ENCODE measurements around the gene EFCAB6. TPM values are rescaled to one million over a fixed set of nuclear protein-coding genes. Genes with fewer than 3 reads are reported as not detected.

The EFCAB6 gene
- total and polyA plus RNA-seq, 8 donors = 2.0 to 5.5 (median 3.5) TPM

- Histone ChIP-seq H3K9me3 (no peaks in the 10 kb centered on the region), H3K27ac (no peak overlapping the region), H3K36me3 (no peaks in the 10 kb centered on the region), H3K4me3 (no peak overlapping the region), H3K27me3 (no peaks in the 10 kb centered on the region), H3K4me1 (no peaks in the 10 kb centered on the region)
- intact Hi-C loops (cut with DNase I) = no loop called here
- ATAC-seq (no peak), DNase-seq (no peak)
- TF ChIP-seq CTCF (IDR thresholded peaks at IDR 0.05) = no peak
These were observed 29.7 kb downstream of the EFCAB6 start for GRCh38 chr22:43782448-43782847.

- intact Hi-C loops (cut with DNase I) = no loop called here
- no peak for DNase-seq
- ATAC-seq = peak; percentile 62
These were observed 34.8 kb downstream of the EFCAB6 start for GRCh38 chr22:43777286-43777685.

GRCh38 chr22:43776081-43776670 is 35.9 kb downstream of the EFCAB6 start:
- intact Hi-C loops (cut with DNase I) = no loop called here

More at GRCh38 chr22:43777286-43777685, 34.8 kb downstream of the EFCAB6 start:
- no peaks in the 10 kb centered on the region for H3K9me3 ChIP-seq
- TF ChIP-seq CTCF (IDR thresholded peaks at IDR 0.05) = no peak
- no peaks in the 10 kb centered on the region for H3K27me3 ChIP-seq
- no peak overlapping the region for H3K27ac ChIP-seq
- H3K36me3 ChIP-seq = no peaks in the 10 kb centered on the region
- H3K4me1 ChIP-seq = no peaks in the 10 kb centered on the region
- no peak overlapping the region for H3K4me3 ChIP-seq

GRCh38 chr22:43774318-43774915 is 37.7 kb downstream of the EFCAB6 start:
- Histone ChIP-seq H3K27me3 (no peaks in the 10 kb centered on the region), H3K4me3 (no peak overlapping the region), H3K9me3 (no peaks in the 10 kb centered on the region), H3K27ac (no peak overlapping the region), H3K36me3 (no peaks in the 10 kb centered on the region), H3K4me1 (no peaks in the 10 kb centered on the region)
- intact Hi-C loops (cut with DNase I) = no loop called here
- ATAC-seq (no peak), DNase-seq (peak in 2 of 4 donors; percentile 19 to 55)
- TF ChIP-seq CTCF (IDR thresholded peaks at IDR 0.05) = no peak

More at GRCh38 chr22:43776081-43776670, 35.9 kb downstream of the EFCAB6 start:
- Histone ChIP-seq H3K27me3 (no peaks in the 10 kb centered on the region), H3K4me1 (no peaks in the 10 kb centered on the region), H3K27ac (no peak overlapping the region), H3K4me3 (no peak overlapping the region), H3K9me3 (no peaks in the 10 kb centered on the region), H3K36me3 (no peaks in the 10 kb centered on the region)
- DNase-seq = no peak
- TF ChIP-seq CTCF (IDR thresholded peaks at IDR 0.05) = no peak
- ATAC-seq = no peak

- intact Hi-C loops (cut with DNase I) = no loop called here
- no peak overlapping the region for H3K27ac ChIP-seq
- no peak for TF ChIP-seq CTCF (IDR thresholded peaks at IDR 0.05)
- H3K4me3 ChIP-seq = no peak overlapping the region
- no peaks in the 10 kb centered on the region for H3K27me3 ChIP-seq
- DNase-seq (no peak), ATAC-seq (no peak)
- H3K4me1 ChIP-seq = no peaks in the 10 kb centered on the region
- H3K36me3 ChIP-seq = no peaks in the 10 kb centered on the region
- H3K9me3 ChIP-seq = no peaks in the 10 kb centered on the region
These were observed 39.3 kb downstream of the EFCAB6 start for GRCh38 chr22:43772831-43773230.

Measured in left lung (tissue), 10 donors.